Esophagus muscularis mucosa (tissue), 3 donors: ENCODE results near the gene KARS1.

Experiments
- POLR2AphosphoS5 ChIP-seq, 2 donors: sonication (generic); formaldehyde crosslinking; IDR thresholded peaks; one replicate each; pipeline ENCODE4 v1.6.1; 2017; ENCODE audit warnings: antibody characterized with exemption in 2 of 2
- TF ChIP-seq, protein P1 (sequence below), 3 experiments: fragments of 200-600 bp in 2 of 3; fragments of 450-650 bp in 1 of 3; sonication (generic) in 2 of 3; IDR thresholded peaks; one replicate each; pipeline ENCODE4 v1.5.1; 2017 to 2019; ENCODE audit warnings: antibody characterized with exemption in 3 of 3, mild to moderate bottlenecking in 2 of 3, moderate library complexity in 1 of 3

DNA sequence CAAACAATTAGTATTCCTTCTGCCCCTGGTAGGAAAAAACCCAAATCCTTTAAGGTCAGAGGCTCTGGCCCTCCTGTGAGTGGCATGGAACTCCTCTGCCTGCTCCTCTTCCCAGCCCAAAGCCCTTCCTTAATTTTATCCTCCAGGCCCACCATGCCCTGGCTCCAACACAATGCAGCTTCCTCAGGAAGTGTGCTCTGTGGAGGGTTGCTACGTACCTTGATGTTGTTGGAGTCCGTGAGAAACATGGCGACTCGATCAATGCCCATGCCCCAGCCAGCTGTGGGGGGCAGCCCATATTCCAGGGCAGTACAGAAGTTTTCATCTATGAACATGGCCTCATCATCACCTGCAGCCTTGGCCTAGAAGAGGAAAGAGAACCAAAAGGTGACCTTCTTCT lies 19.1 kb downstream of the KARS1 start:
- TF ChIP-seq, protein P1, sequence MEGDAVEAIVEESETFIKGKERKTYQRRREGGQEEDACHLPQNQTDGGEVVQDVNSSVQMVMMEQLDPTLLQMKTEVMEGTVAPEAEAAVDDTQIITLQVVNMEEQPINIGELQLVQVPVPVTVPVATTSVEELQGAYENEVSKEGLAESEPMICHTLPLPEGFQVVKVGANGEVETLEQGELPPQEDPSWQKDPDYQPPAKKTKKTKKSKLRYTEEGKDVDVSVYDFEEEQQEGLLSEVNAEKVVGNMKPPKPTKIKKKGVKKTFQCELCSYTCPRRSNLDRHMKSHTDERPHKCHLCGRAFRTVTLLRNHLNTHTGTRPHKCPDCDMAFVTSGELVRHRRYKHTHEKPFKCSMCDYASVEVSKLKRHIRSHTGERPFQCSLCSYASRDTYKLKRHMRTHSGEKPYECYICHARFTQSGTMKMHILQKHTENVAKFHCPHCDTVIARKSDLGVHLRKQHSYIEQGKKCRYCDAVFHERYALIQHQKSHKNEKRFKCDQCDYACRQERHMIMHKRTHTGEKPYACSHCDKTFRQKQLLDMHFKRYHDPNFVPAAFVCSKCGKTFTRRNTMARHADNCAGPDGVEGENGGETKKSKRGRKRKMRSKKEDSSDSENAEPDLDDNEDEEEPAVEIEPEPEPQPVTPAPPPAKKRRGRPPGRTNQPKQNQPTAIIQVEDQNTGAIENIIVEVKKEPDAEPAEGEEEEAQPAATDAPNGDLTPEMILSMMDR (IDR thresholded peaks at IDR 0.05): no peak
- no peak for TF ChIP-seq POLR2AphosphoS5 (IDR thresholded peaks at IDR 0.05)
